ENCODE results near the gene PROB1.
A peak's percentile ranks its signal among the peaks of the same experiment; 100 is the strongest.
"Not testable (repeated sequence)": the region's sequence is repeated elsewhere in the genome, so short reads cannot be mapped to it uniquely, and the experiment has no call there.

PROB1 gene

GRCh38 chr5:139368613-139369012, 26.3 kb downstream of the PROB1 start:
- no peak for DNase-seq (ENCODE audit: extremely low read depth, low read depth)
- H3K4me3 ChIP-seq (replicated peaks; ENCODE audit: low read depth, low read length), result no peak overlapping the region
- peak; percentile 11 for TF ChIP-seq CTCF (IDR thresholded peaks at IDR 0.05; ENCODE audit: low read depth, low read length, missing control alignments)

GRCh38 chr5:139364466-139364865, 30.4 kb downstream of the PROB1 start:
- no peak for TF ChIP-seq CTCF (IDR thresholded peaks at IDR 0.05; ENCODE audit: low read depth, low read length, missing control alignments)
- no peak overlapping the region for H3K4me3 ChIP-seq (replicated peaks; ENCODE audit: low read depth, low read length)
- DNase-seq (ENCODE audit: extremely low read depth, low read depth), result no peak

GRCh38 chr5:139363937-139364336, 31.0 kb downstream of the PROB1 start:
- DNase-seq (ENCODE audit: extremely low read depth, low read depth), result no peak
- TF ChIP-seq CTCF (IDR thresholded peaks at IDR 0.05; ENCODE audit: low read depth, low read length, missing control alignments), result no peak
- no peak overlapping the region for H3K4me3 ChIP-seq (replicated peaks; ENCODE audit: low read depth, low read length)

DNA sequence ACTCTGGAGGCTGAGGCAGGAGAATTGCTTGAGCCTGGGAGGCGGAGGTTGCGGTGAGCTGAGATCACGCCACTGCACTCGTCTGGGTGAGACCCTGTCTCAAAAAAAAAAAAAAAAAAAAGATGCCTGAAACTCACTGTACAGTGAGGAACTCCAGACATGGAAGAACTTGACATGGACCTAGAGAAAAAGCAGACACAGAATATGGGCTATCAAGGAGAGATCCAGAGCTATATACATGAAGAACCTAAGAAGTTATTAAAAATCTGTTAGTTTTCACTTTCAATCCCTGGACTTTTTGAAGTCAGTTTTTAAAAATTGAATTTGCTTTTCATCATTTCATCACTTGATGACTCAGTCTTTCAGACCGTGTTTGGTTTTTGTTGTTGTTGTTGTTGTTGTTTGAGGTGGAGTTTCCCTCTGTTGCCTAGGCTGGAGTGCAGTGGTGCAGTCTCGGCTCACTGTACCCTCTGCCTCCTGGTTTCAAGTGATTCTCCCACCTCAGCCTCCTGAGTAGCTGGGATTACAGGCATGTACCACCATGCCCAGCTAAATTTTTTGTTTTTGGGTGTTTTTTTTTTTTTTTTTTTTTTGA, 33.0 kb downstream of the PROB1 start:
- no peak overlapping the region for H3K4me3 ChIP-seq (replicated peaks; ENCODE audit: low read depth, low read length)
- no peak for DNase-seq (ENCODE audit: extremely low read depth, low read depth)
- TF ChIP-seq CTCF (IDR thresholded peaks at IDR 0.05; ENCODE audit: low read depth, low read length, missing control alignments), result no peak

DNA sequence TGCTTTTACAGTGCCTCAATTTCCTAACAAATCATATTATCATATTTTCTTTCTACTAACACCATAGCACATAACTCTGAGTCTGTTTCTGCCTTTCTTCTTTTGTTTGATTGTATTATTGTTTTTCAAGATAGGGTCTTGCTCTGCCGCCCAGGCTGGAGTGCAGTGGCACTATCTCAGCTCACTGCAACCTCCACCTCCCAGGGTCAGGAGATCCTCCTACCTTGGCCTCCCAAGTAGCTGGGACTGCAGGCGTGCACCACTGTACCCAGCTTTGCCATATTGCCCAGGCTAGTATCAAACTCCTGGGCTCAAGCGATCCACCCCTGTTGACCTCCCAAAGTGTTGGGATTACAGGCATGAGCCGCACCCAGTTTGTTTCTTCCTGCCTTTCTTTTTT, 34.5 kb downstream of the PROB1 start:
- DNase-seq (ENCODE audit: extremely low read depth, low read depth), result no peak
- no peak overlapping the region for H3K4me3 ChIP-seq (replicated peaks; ENCODE audit: low read depth, low read length)
- no peak for TF ChIP-seq CTCF (IDR thresholded peaks at IDR 0.05; ENCODE audit: low read depth, low read length, missing control alignments)

DNA sequence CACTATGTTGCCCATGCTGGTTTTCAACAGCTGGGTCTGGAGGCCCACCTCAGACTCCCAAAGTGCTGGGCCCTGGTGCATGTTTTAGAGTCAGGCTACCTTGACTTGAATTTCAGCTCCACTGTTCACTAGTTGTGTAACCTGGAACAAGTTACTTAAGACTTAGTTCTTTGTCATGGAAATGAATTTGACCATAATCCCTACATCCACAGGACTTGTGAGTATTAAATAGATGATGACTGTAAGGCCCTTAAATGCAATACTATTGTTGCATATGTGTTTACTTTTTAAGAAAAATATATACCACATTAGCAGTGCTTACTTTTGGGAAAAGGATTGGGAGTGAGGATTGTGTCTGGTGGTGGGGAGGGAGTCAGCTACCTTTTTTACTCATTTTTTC, 36.8 kb downstream of the PROB1 start:
- H3K4me3 ChIP-seq (replicated peaks; ENCODE audit: low read depth, low read length), result no peak overlapping the region
- TF ChIP-seq CTCF (IDR thresholded peaks at IDR 0.05; ENCODE audit: low read depth, low read length, missing control alignments), result no peak
- no peak for DNase-seq (ENCODE audit: extremely low read depth, low read depth)

GRCh38 chr5:139355900-139356299, 39.0 kb downstream of the PROB1 start:
- not testable (repeated sequence) for DNase-seq (ENCODE audit: extremely low read depth, low read depth); H3K4me3 ChIP-seq (replicated peaks; ENCODE audit: low read depth, low read length)

Data from HFF-Myc (cell line).